HEK293 (cell line): Measurements from ENCODE around the gene RASL10A.

ENCODE experiments used
- CTCF ChIA-PET: fragments of 350-600 bp; formaldehyde crosslinking; extraction: SDS; loops from one replicate; lab custom pipeline; 2021; ENCODE audit warnings: antibody characterized with exemption; lab: Yijun Ruan, JAX
- POLR2A ChIA-PET: fragments of 300-600 bp; formaldehyde crosslinking; extraction: SDS; loops from one replicate; lab custom pipeline; 2020; ENCODE audit warnings: antibody characterized with exemption, inconsistent platforms; lab: Yijun Ruan, JAX
- H3K27ac ChIP-seq: fragments of 200-500 bp; sonication (Bioruptor generic); 2 replicates; pipeline ENCODE4 v1.5.1; 2014; ENCODE audit warnings: low read depth, low read length, control low read depth, inconsistent platforms; ENCODE audit errors: extremely low read depth
- H3K36me3 ChIP-seq, 2 experiments: fragments of 200-500 bp in 1 of 2; sonication (Bioruptor generic) in 1 of 2; 1 replicate in 1 of 2; 2 replicates in 1 of 2; pipeline ENCODE4 v1.5.1; 2014 to 2017; ENCODE audit warnings: inconsistent platforms in 2 of 2, low read length in 2 of 2; ENCODE audit not compliant: control insufficient read depth in 2 of 2, insufficient read depth in 1 of 2
- H3K4me1 ChIP-seq: fragments of 200-500 bp; sonication (Bioruptor generic); 2 replicates; pipeline ENCODE4 v1.5.1; 2014; ENCODE audit warnings: mild to moderate bottlenecking, low read length, inconsistent platforms; ENCODE audit not compliant: control insufficient read depth, insufficient read depth
- H3K4me3 ChIP-seq: 2 replicates; pipeline ENCODE4 v1.5.1; 2011; ENCODE audit warnings: low read depth, mild to moderate bottlenecking, control low read depth, low read length, moderate library complexity
- H3K9me3 ChIP-seq: fragments of 200-500 bp; sonication (Bioruptor generic); 2 replicates; pipeline ENCODE4 v1.5.1; 2014; ENCODE audit warnings: low read depth, low read length, inconsistent platforms; ENCODE audit not compliant: control insufficient read depth, insufficient read depth
- GFI1B ChIP-seq: fragments of 450-650 bp; formaldehyde crosslinking; IDR thresholded peaks from 2 replicates; pipeline ENCODE4 v1.5.1; 2016; ENCODE audit warnings: missing biosample characterization, missing genetic modification characterization
- GLI4 ChIP-seq: fragments of 450-650 bp; formaldehyde crosslinking; IDR thresholded peaks from 2 replicates; pipeline ENCODE4 v1.5.1; 2016; ENCODE audit warnings: missing biosample characterization, missing genetic modification characterization
- KLF8 ChIP-seq: fragments of 450-650 bp; formaldehyde crosslinking; IDR thresholded peaks from 2 replicates; pipeline ENCODE4 v1.5.1; 2016; ENCODE audit warnings: missing biosample characterization, missing genetic modification characterization
- SP3 ChIP-seq: fragments of 450-650 bp; formaldehyde crosslinking; IDR thresholded peaks from 2 replicates; pipeline ENCODE4 v1.5.1; 2016; ENCODE audit warnings: missing biosample characterization, missing genetic modification characterization
- TCF7L2 ChIP-seq: IDR thresholded peaks from 2 replicates; pipeline ENCODE4 v1.6.1; 2011; ENCODE audit warnings: low read depth, mild to moderate bottlenecking, inconsistent platforms, low read length, moderate library complexity, borderline replicate concordance
- ZNF114 ChIP-seq: fragments of 450-650 bp; formaldehyde crosslinking; IDR thresholded peaks from 2 replicates; pipeline ENCODE4 v1.5.0; 2017; ENCODE audit warnings: missing biosample characterization, missing genetic modification characterization
- ZNF132 ChIP-seq: fragments of 450-650 bp; formaldehyde crosslinking; IDR thresholded peaks from 2 replicates; pipeline ENCODE4 v1.5.1; 2017; ENCODE audit warnings: missing biosample characterization, missing genetic modification characterization, borderline replicate concordance
- ZNF133 ChIP-seq: fragments of 450-650 bp; formaldehyde crosslinking; IDR thresholded peaks from 2 replicates; pipeline ENCODE4 v1.5.1; 2016; ENCODE audit warnings: missing biosample characterization, missing genetic modification characterization
- ZNF16 ChIP-seq: fragments of 450-650 bp; formaldehyde crosslinking; IDR thresholded peaks from 2 replicates; pipeline ENCODE4 v1.5.1; 2016; ENCODE audit warnings: low read depth, missing biosample characterization, missing genetic modification characterization
- ZNF202 ChIP-seq: fragments of 450-650 bp; formaldehyde crosslinking; IDR thresholded peaks from 2 replicates; pipeline ENCODE4 v1.5.1; 2016; ENCODE audit warnings: missing biosample characterization, missing genetic modification characterization, borderline replicate concordance
- ZNF302 ChIP-seq: fragments of 450-650 bp; formaldehyde crosslinking; IDR thresholded peaks from 2 replicates; pipeline ENCODE4 v1.5.1; 2016; ENCODE audit warnings: missing biosample characterization, missing genetic modification characterization, low read depth
- ZNF341 ChIP-seq: fragments of 450-650 bp; formaldehyde crosslinking; IDR thresholded peaks from 2 replicates; pipeline ENCODE4; 2016; ENCODE audit warnings: low read depth, missing biosample characterization, missing genetic modification characterization
- ZNF366 ChIP-seq: fragments of 450-650 bp; formaldehyde crosslinking; conservative IDR thresholded peaks from 2 replicates; pipeline ENCODE4 v1.5.1; 2016; ENCODE audit warnings: missing biosample characterization, missing genetic modification characterization
- ZNF473 ChIP-seq: fragments of 450-650 bp; formaldehyde crosslinking; IDR thresholded peaks from 2 replicates; pipeline ENCODE4 v1.5.1; 2017; ENCODE audit warnings: missing biosample characterization, missing genetic modification characterization
- ZNF501 ChIP-seq: fragments of 450-650 bp; formaldehyde crosslinking; IDR thresholded peaks from 2 replicates; pipeline ENCODE4 v1.5.1; 2016; ENCODE audit warnings: missing biosample characterization, missing genetic modification characterization
- ZNF514 ChIP-seq: fragments of 450-650 bp; formaldehyde crosslinking; IDR thresholded peaks from 2 replicates; pipeline ENCODE4 v1.5.1; 2016; ENCODE audit warnings: missing biosample characterization, missing genetic modification characterization
- ZNF561 ChIP-seq: fragments of 450-650 bp; IDR thresholded peaks from 2 replicates; pipeline ENCODE4 v1.5.1; 2018; ENCODE audit warnings: missing biosample characterization, missing genetic modification characterization, borderline replicate concordance
- ZNF837 ChIP-seq: fragments of 450-650 bp; formaldehyde crosslinking; IDR thresholded peaks from 2 replicates; pipeline ENCODE4 v1.5.1; 2016; ENCODE audit warnings: missing biosample characterization, missing genetic modification characterization
- TF ChIP-seq, protein P1 (sequence below): fragments of 450-650 bp; IDR thresholded peaks from 2 replicates; pipeline ENCODE4 v1.5.1; 2018; ENCODE audit warnings: missing biosample characterization, mild to moderate bottlenecking, missing genetic modification characterization
- TF ChIP-seq, protein P2 (sequence below): fragments of 450-650 bp; formaldehyde crosslinking; IDR thresholded peaks from 2 replicates; pipeline ENCODE4 v1.5.1; 2017; ENCODE audit warnings: missing biosample characterization, mild to moderate bottlenecking, missing genetic modification characterization, moderate library complexity
- TF ChIP-seq, protein P3 (sequence below): fragments of 450-650 bp; formaldehyde crosslinking; IDR thresholded peaks from 2 replicates; pipeline ENCODE4 v1.5.1; 2016; ENCODE audit warnings: missing biosample characterization, missing genetic modification characterization
- TF ChIP-seq, protein P4 (sequence below): fragments of 450-650 bp; formaldehyde crosslinking; IDR thresholded peaks from 2 replicates; pipeline ENCODE4 v1.5.1; 2016; ENCODE audit warnings: missing biosample characterization, missing genetic modification characterization
- TF ChIP-seq, protein P5 (sequence below): sonication (generic); formaldehyde crosslinking; IDR thresholded peaks from 2 replicates; pipeline ENCODE4 v1.8.1; 2022; ENCODE audit warnings: mild to moderate bottlenecking, moderate library complexity, missing genetic modification reagents
- TF ChIP-seq, protein P6 (sequence below): fragments of 450-650 bp; formaldehyde crosslinking; optimal IDR thresholded peaks from 2 replicates; pipeline ENCODE3; 2016; ENCODE audit warnings: missing biosample characterization, mild to moderate bottlenecking, missing genetic modification characterization

RASL10A gene

DNA sequence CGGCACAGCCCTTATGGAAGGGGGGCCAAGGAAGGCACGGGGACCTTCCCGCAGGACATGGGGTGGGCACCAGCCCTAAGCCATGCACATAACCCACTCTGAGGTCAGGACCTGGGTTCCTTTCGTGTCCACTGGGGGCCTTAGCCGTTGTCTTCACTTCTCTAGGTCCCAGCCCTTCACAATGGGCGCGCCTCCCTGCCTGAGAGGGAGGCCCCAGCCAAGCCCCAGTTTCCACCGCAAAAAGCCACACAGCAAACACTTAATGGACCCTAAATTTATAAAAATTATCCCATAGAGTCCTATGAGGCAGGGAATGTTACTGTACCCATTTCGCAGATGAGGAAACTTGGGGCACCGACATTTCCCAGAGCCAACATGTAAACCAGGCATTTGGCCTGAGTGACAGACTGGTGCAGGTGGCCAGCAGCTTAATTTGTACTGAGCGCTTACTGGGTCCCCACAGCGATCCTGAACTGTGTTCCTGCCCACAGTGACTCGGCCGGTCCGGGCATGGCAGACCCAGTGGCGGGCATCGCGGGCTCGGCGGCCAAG is 7.8 kb downstream of the RASL10A start:
- TF ChIP-seq ZNF366 (tag by site-specific recombination) (no peak), ZNF341 (tag by site-specific recombination) (0 out of 2 replicates have a peak, but pooled peaks have one; percentile 11)
- TF ChIP-seq, all 188 proteins: peak for 1
- CTCF ChIA-PET: no interaction called here
- H3K36me3 ChIP-seq: no peaks in the 10 kb centered on the region
- no peaks in the 10 kb centered on the region for H3K9me3 ChIP-seq
- H3K27ac ChIP-seq: peak overlapping the region; percentile 94; the same call in 1 of the 2 replicates
- POLR2A ChIA-PET: no interaction called here
- H3K4me3 ChIP-seq: no peak overlapping the region
- peaks cover 8% of the 10 kb centered on the region; the same call in 1 of the 2 replicates for H3K4me1 ChIP-seq

DNA sequence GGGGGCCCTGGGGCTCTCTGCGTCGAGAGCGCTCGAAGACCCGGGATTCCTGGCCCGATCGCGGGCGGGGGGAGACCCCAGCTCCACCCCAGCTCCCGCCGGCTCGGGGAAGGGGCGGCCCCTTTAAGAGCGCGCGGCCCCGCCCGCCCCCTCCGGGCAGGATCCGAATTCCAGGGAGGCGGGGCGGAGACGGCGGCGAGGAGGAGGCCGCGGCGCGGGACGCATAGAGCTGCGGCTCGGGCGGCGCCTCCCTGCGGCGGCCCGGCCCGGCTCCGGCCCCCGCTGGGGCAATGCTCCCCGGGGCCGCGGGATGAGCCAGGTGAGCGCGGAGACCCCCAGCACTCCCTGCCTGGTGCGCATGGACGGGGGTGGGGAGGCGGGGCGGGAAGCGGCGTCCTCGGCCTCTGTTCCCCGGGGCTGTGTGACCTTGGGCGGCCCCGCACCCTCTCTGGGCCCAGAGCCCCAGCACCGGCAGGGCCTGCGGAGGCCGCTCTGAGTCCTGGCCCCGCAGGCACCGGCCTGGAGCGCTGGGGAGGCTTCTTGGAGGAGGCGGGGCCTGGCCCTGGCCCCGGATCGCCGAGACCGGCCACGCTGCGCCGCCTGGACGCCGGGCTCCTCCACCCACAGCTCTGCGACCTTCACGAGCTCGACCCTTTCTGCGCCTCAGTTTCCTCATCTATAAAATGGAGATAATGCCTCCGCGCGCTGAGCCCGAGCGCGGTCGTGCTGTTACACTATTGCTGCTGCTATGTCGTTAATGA is 8.5 kb downstream of the RASL10A start:
- CTCF ChIA-PET: interaction anchor here (1.0 to 1.9 kb wide), 5 partner anchors 12 to 93 kb away, joined by 3 to 15 read pairs (median 5); no protein-coding TSS in a partner anchor
- peaks cover 8% of the 10 kb centered on the region; the same call in 1 of the 2 replicates for H3K4me1 ChIP-seq
- POLR2A ChIA-PET: interaction anchor here (1.0 to 1.9 kb wide), 7 partner anchors 8 to 57 kb away, joined by 3 to 6 read pairs (median 3); partner anchors contain the start of gene RASL10A
- peak overlapping the region; percentile 50 for H3K4me3 ChIP-seq
- H3K9me3 ChIP-seq: no peaks in the 10 kb centered on the region
- H3K36me3 ChIP-seq: peaks cover 0 to under 1% of the 10 kb centered on the region in 2 experiments; a peak in 1 of 3 replicates
- peak overlapping the region; percentile 94 for H3K27ac ChIP-seq
- TF ChIP-seq ZNF514 (tag by site-specific recombination) (no peak), ZNF16 (tag by site-specific recombination) (no peak), ZNF133 (tag by site-specific recombination) (no peak), ZNF132 (tag by site-specific recombination) (no peak), GLI4 (tag by site-specific recombination) (no peak), SP3 (peak; percentile 31; the same call in 1 of the 2 replicates), GFI1B (no peak), ZNF302 (tag by site-specific recombination) (no peak), TCF7L2 (no peak), ZNF202 (tag by site-specific recombination) (no peak), ZNF114 (tag by site-specific recombination) (no peak), ZNF561 (tag by site-specific recombination) (peak; percentile 51; the same call in 1 of the 2 replicates), KLF8 (tag by site-specific recombination) (peak; percentile 49; the same call in 1 of the 2 replicates), ZNF837 (tag by site-specific recombination) (no peak), ZNF501 (tag by site-specific recombination) (no peak), ZNF473 (tag by site-specific recombination) (no peak)
- TF ChIP-seq, protein P1, sequence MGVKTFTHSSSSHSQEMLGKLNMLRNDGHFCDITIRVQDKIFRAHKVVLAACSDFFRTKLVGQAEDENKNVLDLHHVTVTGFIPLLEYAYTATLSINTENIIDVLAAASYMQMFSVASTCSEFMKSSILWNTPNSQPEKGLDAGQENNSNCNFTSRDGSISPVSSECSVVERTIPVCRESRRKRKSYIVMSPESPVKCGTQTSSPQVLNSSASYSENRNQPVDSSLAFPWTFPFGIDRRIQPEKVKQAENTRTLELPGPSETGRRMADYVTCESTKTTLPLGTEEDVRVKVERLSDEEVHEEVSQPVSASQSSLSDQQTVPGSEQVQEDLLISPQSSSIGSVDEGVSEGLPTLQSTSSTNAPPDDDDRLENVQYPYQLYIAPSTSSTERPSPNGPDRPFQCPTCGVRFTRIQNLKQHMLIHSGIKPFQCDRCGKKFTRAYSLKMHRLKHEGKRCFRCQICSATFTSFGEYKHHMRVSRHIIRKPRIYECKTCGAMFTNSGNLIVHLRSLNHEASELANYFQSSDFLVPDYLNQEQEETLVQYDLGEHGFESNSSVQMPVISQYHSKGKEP (tag by site-specific recombination): 0 out of 2 replicates have a peak, but pooled peaks have one; percentile 28
- TF ChIP-seq, protein P2, sequence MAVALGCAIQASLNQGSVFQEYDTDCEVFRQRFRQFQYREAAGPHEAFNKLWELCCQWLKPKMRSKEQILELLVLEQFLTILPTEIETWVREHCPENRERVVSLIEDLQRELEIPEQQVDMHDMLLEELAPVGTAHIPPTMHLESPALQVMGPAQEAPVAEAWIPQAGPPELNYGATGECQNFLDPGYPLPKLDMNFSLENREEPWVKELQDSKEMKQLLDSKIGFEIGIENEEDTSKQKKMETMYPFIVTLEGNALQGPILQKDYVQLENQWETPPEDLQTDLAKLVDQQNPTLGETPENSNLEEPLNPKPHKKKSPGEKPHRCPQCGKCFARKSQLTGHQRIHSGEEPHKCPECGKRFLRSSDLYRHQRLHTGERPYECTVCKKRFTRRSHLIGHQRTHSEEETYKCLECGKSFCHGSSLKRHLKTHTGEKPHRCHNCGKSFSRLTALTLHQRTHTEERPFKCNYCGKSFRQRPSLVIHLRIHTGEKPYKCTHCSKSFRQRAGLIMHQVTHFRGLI (tag by site-specific recombination): no peak
- TF ChIP-seq, protein P3, sequence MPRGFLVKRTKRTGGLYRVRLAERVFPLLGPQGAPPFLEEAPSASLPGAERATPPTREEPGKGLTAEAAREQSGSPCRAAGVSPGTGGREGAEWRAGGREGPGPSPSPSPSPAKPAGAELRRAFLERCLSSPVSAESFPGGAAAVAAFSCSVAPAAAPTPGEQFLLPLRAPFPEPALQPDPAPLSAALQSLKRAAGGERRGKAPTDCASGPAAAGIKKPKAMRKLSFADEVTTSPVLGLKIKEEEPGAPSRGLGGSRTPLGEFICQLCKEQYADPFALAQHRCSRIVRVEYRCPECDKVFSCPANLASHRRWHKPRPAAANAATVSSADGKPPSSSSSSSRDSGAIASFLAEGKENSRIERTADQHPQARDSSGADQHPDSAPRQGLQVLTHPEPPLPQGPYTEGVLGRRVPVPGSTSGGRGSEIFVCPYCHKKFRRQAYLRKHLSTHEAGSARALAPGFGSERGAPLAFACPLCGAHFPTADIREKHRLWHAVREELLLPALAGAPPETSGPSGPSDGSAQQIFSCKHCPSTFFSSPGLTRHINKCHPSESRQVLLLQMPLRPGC: no peak
- TF ChIP-seq, protein P4, sequence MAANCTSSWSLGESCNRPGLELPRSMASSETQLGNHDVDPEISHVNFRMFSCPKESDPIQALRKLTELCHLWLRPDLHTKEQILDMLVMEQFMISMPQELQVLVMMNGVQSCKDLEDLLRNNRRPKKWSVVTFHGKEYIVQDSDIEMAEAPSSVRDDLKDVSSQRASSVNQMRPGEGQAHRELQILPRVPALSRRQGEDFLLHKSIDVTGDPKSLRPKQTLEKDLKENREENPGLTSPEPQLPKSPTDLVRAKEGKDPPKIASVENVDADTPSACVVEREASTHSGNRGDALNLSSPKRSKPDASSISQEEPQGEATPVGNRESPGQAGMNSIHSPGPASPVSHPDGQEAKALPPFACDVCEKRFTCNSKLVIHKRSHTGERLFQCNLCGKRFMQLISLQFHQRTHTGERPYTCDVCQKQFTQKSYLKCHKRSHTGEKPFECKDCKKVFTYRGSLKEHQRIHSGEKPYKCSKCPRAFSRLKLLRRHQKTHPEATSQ: no peak
- TF ChIP-seq, protein P5, sequence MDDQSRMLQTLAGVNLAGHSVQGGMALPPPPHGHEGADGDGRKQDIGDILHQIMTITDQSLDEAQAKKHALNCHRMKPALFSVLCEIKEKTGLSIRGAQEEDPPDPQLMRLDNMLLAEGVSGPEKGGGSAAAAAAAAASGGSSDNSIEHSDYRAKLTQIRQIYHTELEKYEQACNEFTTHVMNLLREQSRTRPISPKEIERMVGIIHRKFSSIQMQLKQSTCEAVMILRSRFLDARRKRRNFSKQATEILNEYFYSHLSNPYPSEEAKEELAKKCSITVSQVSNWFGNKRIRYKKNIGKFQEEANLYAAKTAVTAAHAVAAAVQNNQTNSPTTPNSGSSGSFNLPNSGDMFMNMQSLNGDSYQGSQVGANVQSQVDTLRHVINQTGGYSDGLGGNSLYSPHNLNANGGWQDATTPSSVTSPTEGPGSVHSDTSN (CRISPR knock-in tag): no peak
- TF ChIP-seq, protein P6, sequence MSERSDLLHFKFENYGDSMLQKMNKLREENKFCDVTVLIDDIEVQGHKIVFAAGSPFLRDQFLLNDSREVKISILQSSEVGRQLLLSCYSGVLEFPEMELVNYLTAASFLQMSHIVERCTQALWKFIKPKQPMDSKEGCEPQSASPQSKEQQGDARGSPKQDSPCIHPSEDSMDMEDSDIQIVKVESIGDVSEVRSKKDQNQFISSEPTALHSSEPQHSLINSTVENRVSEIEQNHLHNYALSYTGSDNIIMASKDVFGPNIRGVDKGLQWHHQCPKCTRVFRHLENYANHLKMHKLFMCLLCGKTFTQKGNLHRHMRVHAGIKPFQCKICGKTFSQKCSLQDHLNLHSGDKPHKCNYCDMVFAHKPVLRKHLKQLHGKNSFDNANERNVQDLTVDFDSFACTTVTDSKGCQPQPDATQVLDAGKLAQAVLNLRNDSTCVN (tag by site-specific recombination): peak; percentile 84
